Measurements from ENCODE around the gene VEZF1. TPM values are rescaled to one million over a fixed set of nuclear protein-coding genes. Genes with fewer than 3 reads are reported as not detected.
A peak's percentile ranks its signal among the peaks of the same experiment; 100 is the strongest.

Gene VEZF1
- total RNA-seq, 1 donor from 2014 or later, result 50.9 TPM

DNA sequence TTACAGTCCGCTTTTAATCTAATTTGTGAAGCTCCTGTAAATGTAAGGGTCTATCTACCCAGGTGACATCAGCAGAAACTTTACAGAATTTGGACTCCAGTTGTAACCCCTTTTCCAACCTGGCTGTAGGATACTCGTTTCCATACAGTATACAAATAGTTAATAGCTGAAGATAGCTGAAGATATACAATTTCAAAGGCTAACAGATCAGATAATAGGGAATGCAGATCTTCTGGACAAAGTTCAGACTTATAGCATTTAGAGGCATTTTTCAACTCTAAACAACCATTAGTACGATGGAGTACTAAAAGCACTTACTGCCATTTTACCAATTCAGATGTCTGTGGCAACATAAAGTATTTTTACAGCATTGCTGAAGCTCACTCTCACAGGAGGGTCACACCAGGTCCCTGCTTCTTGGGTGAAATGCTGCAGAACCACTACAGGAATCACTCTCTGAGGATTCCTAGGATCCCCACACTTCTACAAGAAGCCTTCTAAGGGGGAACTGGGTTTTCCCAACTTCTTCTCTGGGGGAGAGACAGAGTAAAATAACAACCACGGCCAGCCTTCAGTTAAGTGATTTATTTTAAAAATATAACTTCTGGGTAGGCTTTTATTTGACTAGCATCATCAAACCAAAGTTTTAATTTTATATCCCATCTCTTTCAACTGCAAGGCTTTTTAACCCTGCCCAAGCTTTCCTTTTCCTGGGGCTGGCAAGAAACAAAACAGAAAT is 2.9 kb downstream of the VEZF1 start:
- peak overlapping the region; percentile 87 for H3K4me2 ChIP-seq (ENCODE audit: low read length)
- peaks cover 66% of the 10 kb centered on the region for H3K79me2 ChIP-seq (ENCODE audit: insufficient read depth, low read length)
- H3K4me3 ChIP-seq (ENCODE audit: insufficient read depth, low read depth, low read length), result no peak overlapping the region
- peaks cover 21% of the 10 kb centered on the region for H3K4me1 ChIP-seq (ENCODE audit: insufficient read depth, low read length)
- peak overlapping the region; percentile 92 for H3K27ac Mint-ChIP-seq (ENCODE audit: unreplicated experiment)
- TF ChIP-seq CTCF (IDR thresholded peaks at IDR 0.05; ENCODE audit: insufficient read depth, low read depth, low read length), result no peak
- no peak for TF ChIP-seq EZH2 (IDR thresholded peaks at IDR 0.05; ENCODE audit: insufficient read depth, low read length)
- H3K9ac ChIP-seq (ENCODE audit: low read length), result no peak overlapping the region
- no peak overlapping the region for H3K27ac ChIP-seq (ENCODE audit: low read depth, low read length)
- no peaks in the 10 kb centered on the region for H3K9me3 Mint-ChIP-seq (ENCODE audit: unreplicated experiment)
- FAIRE-seq (no peak), DNase-seq (ENCODE audit: low read depth) (no peak)
- H2AFZ ChIP-seq (ENCODE audit: low read depth, low read length), result no peak overlapping the region
- H3K27me3 ChIP-seq (ENCODE audit: insufficient read depth, low read length), result no peaks in the 10 kb centered on the region
- H3K36me3 ChIP-seq (ENCODE audit: insufficient read depth, low read length), result peaks cover 13% of the 10 kb centered on the region
- no peaks in the 10 kb centered on the region for H3K9me3 ChIP-seq (ENCODE audit: insufficient read depth, low read depth, low read length)
- peak overlapping the region; percentile 78 for H3K4me3 Mint-ChIP-seq (ENCODE audit: unreplicated experiment)
- no peaks in the 10 kb centered on the region for H3K27me3 Mint-ChIP-seq (ENCODE audit: low read depth, unreplicated experiment)
- peaks cover 12% of the 10 kb centered on the region for H3K36me3 Mint-ChIP-seq (ENCODE audit: low read depth, unreplicated experiment)
- peaks cover 52% of the 10 kb centered on the region for H3K4me1 Mint-ChIP-seq (ENCODE audit: low read depth, unreplicated experiment)
- H4K20me1 ChIP-seq (ENCODE audit: insufficient read depth, low read length), result peaks cover 63% of the 10 kb centered on the region

DNA sequence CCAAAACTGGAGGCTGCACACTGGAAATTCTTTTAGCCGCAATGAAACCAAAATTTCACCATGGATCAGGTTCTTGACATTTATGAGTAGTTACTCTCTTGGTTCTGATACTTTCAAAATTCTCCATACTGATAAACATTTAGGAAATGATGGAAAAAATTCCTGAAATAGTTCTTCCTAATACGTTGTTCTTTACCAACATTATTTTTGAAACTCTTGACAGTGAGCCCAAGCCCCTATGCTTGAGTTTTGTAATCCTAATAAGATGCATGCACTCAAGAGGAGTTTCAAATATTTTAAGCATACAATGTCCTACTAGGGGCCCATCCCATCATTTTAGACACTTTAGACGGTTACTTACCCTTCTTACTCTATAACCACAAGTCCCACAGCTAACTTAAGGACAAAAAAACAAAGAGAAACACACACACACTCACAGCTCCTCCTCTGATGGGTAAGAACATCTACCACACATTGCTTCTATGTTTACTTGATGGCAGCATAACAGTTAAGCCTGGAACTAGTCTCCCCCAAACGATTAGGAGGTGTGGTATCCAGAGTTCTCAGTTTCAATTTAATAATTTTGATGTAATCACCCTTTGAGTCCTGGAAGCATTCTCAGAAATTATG is 3.7 kb downstream of the VEZF1 start:
- H3K9me3 ChIP-seq (ENCODE audit: insufficient read depth, low read depth, low read length), result no peaks in the 10 kb centered on the region
- peaks cover 63% of the 10 kb centered on the region for H4K20me1 ChIP-seq (ENCODE audit: insufficient read depth, low read length)
- H3K4me1 ChIP-seq (ENCODE audit: insufficient read depth, low read length), result peaks cover 21% of the 10 kb centered on the region
- Mint-ChIP-seq H3K36me3 (ENCODE audit: low read depth, unreplicated experiment) (peaks cover 12% of the 10 kb centered on the region), H3K4me3 (ENCODE audit: unreplicated experiment) (peak overlapping the region; percentile 78), H3K27ac (ENCODE audit: unreplicated experiment) (no peak overlapping the region), H3K4me1 (ENCODE audit: low read depth, unreplicated experiment) (peaks cover 47% of the 10 kb centered on the region), H3K27me3 (ENCODE audit: low read depth, unreplicated experiment) (no peaks in the 10 kb centered on the region), H3K9me3 (ENCODE audit: unreplicated experiment) (no peaks in the 10 kb centered on the region)
- no peak overlapping the region for H2AFZ ChIP-seq (ENCODE audit: low read depth, low read length)
- peak overlapping the region; percentile 87 for H3K4me2 ChIP-seq (ENCODE audit: low read length)
- no peak for TF ChIP-seq EZH2 (IDR thresholded peaks at IDR 0.05; ENCODE audit: insufficient read depth, low read length)
- no peak for TF ChIP-seq CTCF (IDR thresholded peaks at IDR 0.05; ENCODE audit: insufficient read depth, low read depth, low read length)
- peaks cover 67% of the 10 kb centered on the region for H3K79me2 ChIP-seq (ENCODE audit: insufficient read depth, low read length)
- no peak overlapping the region for H3K27ac ChIP-seq (ENCODE audit: low read depth, low read length)
- DNase-seq (ENCODE audit: low read depth), result peak; percentile 8
- H3K4me3 ChIP-seq (ENCODE audit: insufficient read depth, low read depth, low read length), result no peak overlapping the region
- no peak for FAIRE-seq
- H3K27me3 ChIP-seq (ENCODE audit: insufficient read depth, low read length), result no peaks in the 10 kb centered on the region
- peaks cover 13% of the 10 kb centered on the region for H3K36me3 ChIP-seq (ENCODE audit: insufficient read depth, low read length)
- H3K9ac ChIP-seq (ENCODE audit: low read length), result no peak overlapping the region

DNA sequence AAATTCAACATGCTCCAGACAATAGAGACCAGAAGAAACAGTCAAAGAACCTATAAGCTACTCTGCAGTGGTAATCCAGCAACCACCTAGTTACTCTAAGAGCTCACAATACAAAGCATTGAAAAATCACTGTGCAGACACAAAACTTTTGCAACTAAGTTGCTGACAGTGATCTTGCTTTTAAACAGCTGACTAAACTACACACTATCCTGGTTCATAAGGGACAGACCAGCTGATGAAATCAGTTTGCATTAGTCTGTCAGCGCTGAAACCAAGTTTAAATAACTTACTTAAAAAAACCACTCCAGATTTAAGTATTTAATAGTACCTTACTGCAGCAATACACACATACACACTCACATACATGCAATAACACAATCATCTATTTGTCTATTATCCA is 4.6 kb downstream of the VEZF1 start:
- Mint-ChIP-seq H3K27me3 (ENCODE audit: low read depth, unreplicated experiment) (no peaks in the 10 kb centered on the region), H3K4me1 (ENCODE audit: low read depth, unreplicated experiment) (peaks cover 38% of the 10 kb centered on the region), H3K9me3 (ENCODE audit: unreplicated experiment) (no peaks in the 10 kb centered on the region), H3K27ac (ENCODE audit: unreplicated experiment) (no peak overlapping the region), H3K4me3 (ENCODE audit: unreplicated experiment) (no peak overlapping the region), H3K36me3 (ENCODE audit: low read depth, unreplicated experiment) (peaks cover 12% of the 10 kb centered on the region)
- FAIRE-seq, result no peak
- Histone ChIP-seq H3K4me3 (ENCODE audit: insufficient read depth, low read depth, low read length) (no peak overlapping the region), H3K27me3 (ENCODE audit: insufficient read depth, low read length) (no peaks in the 10 kb centered on the region), H3K79me2 (ENCODE audit: insufficient read depth, low read length) (peaks cover 72% of the 10 kb centered on the region), H3K9me3 (ENCODE audit: insufficient read depth, low read depth, low read length) (no peaks in the 10 kb centered on the region), H3K4me1 (ENCODE audit: insufficient read depth, low read length) (peaks cover 14% of the 10 kb centered on the region), H3K27ac (ENCODE audit: low read depth, low read length) (no peak overlapping the region), H2AFZ (ENCODE audit: low read depth, low read length) (no peak overlapping the region), H3K36me3 (ENCODE audit: insufficient read depth, low read length) (peaks cover 21% of the 10 kb centered on the region), H3K9ac (ENCODE audit: low read length) (no peak overlapping the region), H4K20me1 (ENCODE audit: insufficient read depth, low read length) (peaks cover 71% of the 10 kb centered on the region), H3K4me2 (ENCODE audit: low read length) (no peak overlapping the region)
- no peak for TF ChIP-seq EZH2 (IDR thresholded peaks at IDR 0.05; ENCODE audit: insufficient read depth, low read length)
- TF ChIP-seq CTCF (IDR thresholded peaks at IDR 0.05; ENCODE audit: insufficient read depth, low read depth, low read length), result no peak
- DNase-seq (ENCODE audit: low read depth), result no peak
